ENCODE results near the gene ZFX.

The ZFX gene

GRCh38 chrX:24241822-24242648 is 92.5 kb downstream of the ZFX start:
- peak; percentile 57 for DNase-seq (ENCODE audit: low read depth)

- peak; percentile 15 for DNase-seq (ENCODE audit: low read depth)
Observed at GRCh38 chrX:24242649-24243175, 93.2 kb downstream of the ZFX start.

- no peak for DNase-seq (ENCODE audit: low read depth)
Observed at GRCh38 chrX:24243188-24243587, 93.7 kb downstream of the ZFX start.

- no peak for DNase-seq (ENCODE audit: low read depth)
Observed at GRCh38 chrX:24243692-24244091, 94.2 kb downstream of the ZFX start.

GRCh38 chrX:24245202-24245601 is 95.7 kb downstream of the ZFX start:
- peak; percentile 77 for DNase-seq (ENCODE audit: low read depth)

- DNase-seq (ENCODE audit: low read depth), result no peak
Observed at GRCh38 chrX:24248042-24248441, 98.5 kb downstream of the ZFX start.

GRCh38 chrX:24253030-24253429 is 103.5 kb downstream of the ZFX start:
- no peak for DNase-seq (ENCODE audit: low read depth)

- DNase-seq (ENCODE audit: low read depth), result no peak
Observed at GRCh38 chrX:24253469-24253868, 103.9 kb downstream of the ZFX start.

GRCh38 chrX:24257011-24257410 is 107.5 kb downstream of the ZFX start:
- no peak for DNase-seq (ENCODE audit: low read depth)

GRCh38 chrX:24259544-24260240 is 110.2 kb downstream of the ZFX start:
- peak; percentile 74 for DNase-seq (ENCODE audit: low read depth)

- DNase-seq (ENCODE audit: low read depth), result peak; percentile 56
Observed at GRCh38 chrX:24260842-24261550, 111.5 kb downstream of the ZFX start.

- no peak for DNase-seq (ENCODE audit: low read depth)
Observed at GRCh38 chrX:24262309-24262708, 112.8 kb downstream of the ZFX start.

GRCh38 chrX:24264383-24264782 is 114.9 kb downstream of the ZFX start:
- DNase-seq (ENCODE audit: low read depth), result peak; percentile 64
